Measurements from ENCODE around the gene OR13C4. TPM values are rescaled to one million over a fixed set of nuclear protein-coding genes. Genes with fewer than 3 reads are reported as not detected.

The OR13C4 gene
- polyA plus RNA-seq, 1 donor, result not detected

Other genes with a start within 250 kb of the OR13C4 start
- gene OR13F1, start 22.9 kb downstream of the OR13C4 start, polyA plus RNA-seq (ENCODE audit: insufficient read length), result not detected
- not detected for gene OR13C3, start 9.6 kb upstream of the OR13C4 start, polyA plus RNA-seq (ENCODE audit: insufficient read length)
- gene OR13C8, start 42.0 kb upstream of the OR13C4 start, polyA plus RNA-seq (ENCODE audit: insufficient read length), result not detected
- not detected for gene OR13C5, start 72.2 kb upstream of the OR13C4 start, polyA plus RNA-seq (ENCODE audit: insufficient read length)
- not detected for gene OR13C2, start 78.4 kb upstream of the OR13C4 start, polyA plus RNA-seq (ENCODE audit: insufficient read length)
- gene OR13C9, start 91.0 kb upstream of the OR13C4 start, polyA plus RNA-seq (ENCODE audit: insufficient read length), result not detected
- not detected for gene OR13D1, start 167.3 kb upstream of the OR13C4 start, polyA plus RNA-seq (ENCODE audit: insufficient read length)
- gene NIPSNAP3A, start 220.5 kb upstream of the OR13C4 start, polyA plus RNA-seq (ENCODE audit: insufficient read length), result 54.8 TPM
- 24.6 TPM for gene NIPSNAP3B, start 236.9 kb upstream of the OR13C4 start, polyA plus RNA-seq (ENCODE audit: insufficient read length)

Data from forelimb muscle (tissue), 1 donor.